Iris pigment epithelial cell (primary cell): ENCODE data around the gene ADH1B.
"Not testable (repeated sequence)": the region's sequence is repeated elsewhere in the genome, so short reads cannot be mapped to it uniquely, and the experiment has no call there.

Experiments
- DNase-seq: peaks from one replicate; pipeline ENCODE4 v3.0.0-alpha.2; 2011; ENCODE audit warnings: low read depth

ADH1B gene

DNA sequence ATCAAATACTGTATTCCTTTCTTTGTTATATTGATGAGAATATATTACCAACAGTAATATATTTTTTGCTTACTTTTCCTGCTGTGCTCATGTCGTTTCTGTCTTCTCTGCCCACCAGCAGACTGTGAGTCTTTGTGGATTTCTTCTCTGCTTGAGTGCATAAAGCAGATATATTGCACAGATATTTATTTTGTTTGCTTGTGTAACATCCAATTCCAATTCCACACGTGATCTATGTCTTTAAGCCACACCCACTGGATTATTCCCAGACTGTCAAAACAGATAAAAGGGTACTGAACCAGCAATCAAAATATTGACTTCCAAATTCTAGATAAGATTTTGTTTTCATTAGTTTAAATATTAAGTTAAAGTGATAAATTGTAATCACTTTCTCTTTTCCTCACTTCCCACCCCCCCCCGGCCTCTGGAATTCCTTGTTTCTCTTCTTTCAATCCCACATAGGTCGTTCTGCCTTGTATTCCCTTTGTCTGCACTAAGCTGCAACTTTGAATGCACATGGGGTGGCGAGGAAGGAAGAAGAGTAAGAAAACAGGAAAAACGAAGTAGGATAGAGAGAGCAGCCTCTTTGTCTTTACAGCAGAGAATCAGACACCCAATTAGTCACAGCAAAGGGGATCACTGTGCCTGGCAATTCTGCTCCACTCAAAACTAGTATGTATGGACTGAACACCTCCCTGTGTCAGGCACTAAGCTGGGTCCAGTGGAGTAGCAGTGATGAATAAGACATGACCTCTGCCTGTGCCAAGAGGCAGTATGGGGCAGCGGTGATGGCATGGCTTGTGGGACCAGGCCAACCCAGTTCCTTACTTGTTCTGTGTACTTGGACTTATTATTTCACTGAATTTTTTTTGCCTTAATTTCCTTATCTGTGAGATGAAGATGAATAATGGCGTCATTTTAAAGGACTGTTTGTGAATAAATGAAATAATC is at the start of gene ADH1B:
Gene ADH1B (minus strand): TSS at position 161 of the 951 bp plus-strand sequence. CDS start 70 bp downstream, at position 91.
- no peak for DNase-seq

GRCh38 chr4:99367817-99368216 is 46.6 kb upstream of the ADH1B start:
- DNase-seq = not testable (repeated sequence)

GRCh38 chr4:99366491-99366890 is 45.3 kb upstream of the ADH1B start:
- DNase-seq = no peak

DNA sequence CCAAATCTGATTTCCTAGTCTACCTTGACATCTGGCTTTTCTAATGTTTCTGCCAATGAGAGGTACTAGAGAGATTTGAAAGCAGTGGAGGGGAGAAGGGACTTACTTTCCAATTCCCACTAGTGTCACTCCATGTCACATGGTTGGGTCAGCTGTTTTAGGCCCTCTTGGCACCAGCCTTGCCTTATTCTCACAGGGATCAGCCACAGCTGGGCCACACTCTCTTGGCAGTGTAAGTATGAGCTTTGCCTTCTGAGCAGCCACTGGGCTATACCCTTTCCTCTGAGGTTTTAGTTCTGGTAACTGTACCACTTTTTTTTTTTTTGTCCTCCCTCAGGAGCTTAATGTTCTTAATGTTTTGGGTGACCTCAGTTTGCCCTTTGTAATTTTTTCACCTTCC is 41.6 kb upstream of the ADH1B start:
- DNase-seq = no peak

- DNase-seq = no peak
Observed at GRCh38 chr4:99361899-99362275, 40.7 kb upstream of the ADH1B start.

DNA sequence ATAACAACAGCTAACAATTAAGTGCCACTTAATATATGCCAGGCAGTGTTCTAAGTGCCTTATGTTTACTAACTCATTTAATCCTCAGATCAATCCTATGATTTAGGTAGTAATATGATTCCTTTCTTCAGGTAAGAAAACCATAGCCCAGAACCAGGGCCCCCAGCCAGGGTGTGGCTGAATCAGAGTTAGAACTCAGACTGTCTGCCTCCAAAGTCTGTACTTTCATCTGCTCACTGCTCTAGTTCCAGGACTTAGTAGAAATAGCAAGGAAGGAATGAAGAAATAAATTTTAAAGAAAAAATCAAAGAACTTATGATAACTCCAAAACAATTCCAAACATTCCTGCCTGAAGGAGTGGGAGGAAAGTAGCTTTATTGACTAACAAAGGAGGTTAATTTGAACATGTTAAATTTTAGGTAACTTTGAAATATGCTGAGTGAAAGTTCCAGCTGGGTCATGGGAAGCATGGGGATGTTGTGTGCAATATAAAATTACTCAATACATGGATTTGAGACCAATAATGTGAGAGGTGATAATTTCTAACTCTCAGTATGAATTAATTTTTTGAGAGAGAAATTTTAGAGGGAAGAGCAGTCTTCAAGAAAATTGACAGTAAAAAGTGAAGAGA is 40.2 kb upstream of the ADH1B start:
- no peak for DNase-seq

- DNase-seq = no peak
Observed at GRCh38 chr4:99359480-99360204, 38.4 kb upstream of the ADH1B start.

GRCh38 chr4:99357948-99358347 is 36.7 kb upstream of the ADH1B start:
- DNase-seq = no peak

DNA sequence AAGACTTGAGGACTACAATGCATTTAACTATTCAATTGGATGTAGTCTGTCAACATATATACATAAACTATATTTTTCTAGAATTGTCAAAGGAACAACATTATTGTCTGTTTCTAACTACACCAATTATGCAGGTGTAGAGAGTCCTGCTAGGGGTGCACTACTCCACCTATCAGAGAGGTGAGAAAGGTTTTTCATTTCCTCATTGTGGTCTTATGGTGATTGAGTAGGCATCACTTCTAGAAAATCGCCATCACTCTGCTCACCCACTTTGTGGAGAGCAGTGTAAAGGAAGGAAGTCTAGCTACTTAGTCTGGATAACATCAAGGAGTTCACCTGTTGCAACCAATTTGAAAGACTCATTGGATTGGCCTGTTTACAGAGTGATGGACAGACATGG is 35.8 kb upstream of the ADH1B start:
- DNase-seq = no peak

- DNase-seq = not testable (repeated sequence)
Observed at GRCh38 chr4:99356149-99356548, 34.9 kb upstream of the ADH1B start.

DNA sequence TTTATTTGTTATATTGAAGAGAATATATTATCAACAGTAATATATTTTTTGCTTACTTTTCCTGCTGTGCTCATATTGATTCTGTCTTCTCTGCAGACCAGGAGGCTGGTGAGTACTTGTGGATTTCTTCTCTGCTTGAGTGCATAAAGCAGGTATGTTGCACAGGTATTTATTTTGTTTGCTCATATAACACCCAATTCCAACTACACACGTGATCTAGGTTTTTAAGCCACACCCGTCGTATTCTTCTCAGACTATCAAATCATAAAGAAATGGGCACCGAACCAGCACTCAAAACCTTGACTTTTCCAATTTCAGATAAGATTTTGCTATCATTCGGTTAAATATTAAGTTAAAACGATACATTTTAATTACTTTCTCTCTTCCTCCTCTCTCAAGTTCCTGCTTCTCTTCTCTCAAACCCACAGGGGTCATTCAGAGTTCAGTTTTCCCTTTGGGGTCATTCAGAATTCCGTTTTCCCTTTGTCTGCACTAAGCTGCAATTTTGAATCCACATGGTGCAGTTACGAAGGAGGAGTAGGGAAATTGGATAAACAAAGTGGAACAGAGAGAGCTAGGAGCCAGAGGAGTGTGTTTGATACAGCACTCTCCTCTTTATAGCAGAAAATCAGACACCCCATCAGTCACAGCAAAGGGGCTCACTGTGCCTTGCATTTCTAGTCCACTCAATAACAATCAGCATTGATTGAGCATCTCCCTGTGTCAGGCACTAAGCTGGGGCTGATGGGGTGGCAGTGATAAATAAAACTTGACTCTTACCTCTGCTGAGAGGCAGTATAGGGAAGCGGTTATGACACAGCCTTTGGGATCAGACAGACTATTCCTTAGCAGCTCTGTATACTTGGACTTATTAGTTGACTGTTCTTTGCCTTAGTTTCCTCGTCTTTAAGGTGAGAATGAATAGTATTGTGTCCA is 31.7 kb upstream of the ADH1B start, which contains the start of gene ADH1C:
Gene ADH1C (minus strand): TSS at position 145 of the 936 bp plus-strand sequence. CDS start 71 bp downstream, at position 74.
- no peak for DNase-seq

DNA sequence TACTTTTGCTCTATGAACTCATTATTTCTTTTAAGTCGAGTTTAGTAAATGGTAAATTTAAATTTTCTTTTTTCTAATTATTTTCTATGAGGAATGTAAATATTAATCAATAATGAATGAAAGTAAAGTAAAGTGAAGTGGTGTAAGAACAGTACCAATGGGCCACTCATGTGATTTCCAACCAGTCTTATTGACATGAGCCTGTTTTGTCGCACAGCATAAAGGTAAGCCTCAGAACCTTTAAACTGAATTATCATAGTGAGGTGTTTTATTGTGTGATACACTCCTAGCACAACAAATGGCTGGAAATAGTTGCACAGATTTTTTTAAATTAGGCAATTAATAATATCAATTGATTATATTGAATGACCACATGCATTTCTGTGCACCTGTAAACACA is 30.3 kb upstream of the ADH1B start:
- DNase-seq = no peak

- no peak for DNase-seq
Observed at GRCh38 chr4:99349338-99349737, 28.1 kb upstream of the ADH1B start.

DNA sequence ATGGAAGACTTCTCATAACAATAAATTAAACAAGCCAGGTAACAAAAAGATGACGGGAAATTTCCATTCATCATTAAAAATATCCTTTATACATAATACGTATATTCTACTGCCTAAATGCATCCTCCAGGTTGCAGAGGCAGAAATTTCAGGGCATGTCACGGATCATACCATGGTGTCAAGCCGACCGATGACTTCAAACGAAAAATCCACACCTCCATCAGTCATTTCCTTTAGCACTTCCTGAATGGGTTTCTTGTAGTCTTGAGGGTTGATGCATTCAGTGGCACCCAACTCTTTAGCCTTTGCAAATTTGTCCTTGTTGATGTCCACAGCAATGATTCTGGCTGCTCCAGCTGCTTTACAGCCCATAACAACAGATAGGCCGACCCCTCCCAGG is 21.4 kb upstream of the ADH1B start:
- DNase-seq = not testable (repeated sequence)

GRCh38 chr4:99341426-99341825 is 20.2 kb upstream of the ADH1B start:
- no peak for DNase-seq

GRCh38 chr4:99339172-99339571 is 18.0 kb upstream of the ADH1B start:
- no peak for DNase-seq

DNA sequence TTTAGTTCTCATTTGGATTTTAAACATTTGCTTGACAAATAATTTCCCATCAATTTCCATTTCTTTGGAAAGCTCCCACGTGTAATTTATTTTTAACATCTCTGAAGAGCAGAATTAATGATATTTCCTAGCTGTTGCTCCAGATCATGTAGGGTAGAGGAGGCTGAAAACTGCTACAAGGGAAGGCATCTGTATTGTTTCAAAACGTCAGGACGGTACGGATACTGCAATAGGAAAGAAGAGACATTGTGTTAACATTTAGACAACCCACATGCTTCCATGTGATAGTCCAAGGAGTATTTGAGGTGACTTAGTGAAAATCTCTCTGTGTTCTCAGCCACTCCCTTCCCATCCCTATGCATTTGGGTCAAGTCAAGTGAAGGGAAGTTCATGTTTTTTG is 15.4 kb upstream of the ADH1B start:
- DNase-seq = no peak

- DNase-seq = no peak
Observed at GRCh38 chr4:99334880-99335279, 13.7 kb upstream of the ADH1B start.

GRCh38 chr4:99330648-99331047 is 9.4 kb upstream of the ADH1B start:
- DNase-seq = no peak

GRCh38 chr4:99329876-99330275 is 8.7 kb upstream of the ADH1B start:
- no peak for DNase-seq

DNA sequence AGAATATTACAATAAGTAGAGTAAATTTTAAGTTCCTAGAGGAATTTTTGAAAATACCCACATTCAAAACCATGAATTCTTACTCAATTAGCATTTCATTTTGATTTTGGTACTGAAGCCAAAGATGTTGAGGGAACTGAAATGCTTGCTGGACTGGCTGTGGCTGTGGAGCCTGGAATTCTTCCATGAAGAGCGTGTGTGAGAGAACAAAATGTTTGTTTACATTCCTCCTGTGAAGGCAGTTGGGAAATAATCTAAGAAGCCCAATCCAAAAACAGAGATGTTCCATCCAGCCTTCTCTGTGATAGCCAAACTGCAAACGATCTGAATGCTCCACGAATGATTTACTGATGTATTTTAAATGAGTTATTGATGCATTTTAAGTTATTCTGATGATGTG is 3.8 kb upstream of the ADH1B start:
- peak; percentile 83 for DNase-seq
